SK-N-SH (cell line): Measurements from ENCODE around the gene GALNT14. TPM values are rescaled to one million over a fixed set of nuclear protein-coding genes. Genes with fewer than 3 reads are reported as not detected.

Source experiments
- CTCF ChIA-PET: fragments of 300-600, 350-600 bp; formaldehyde crosslinking; extraction: SDS; loops from one replicate; lab custom pipeline; 2021; lab: Yijun Ruan, JAX
- POLR2A ChIA-PET: fragments of 350-600 bp; sonication (Branson Sonifier 250); formaldehyde crosslinking; extraction: SDS; loops from one replicate; lab custom pipeline; 2020; ENCODE audit warnings: antibody characterized with exemption, inconsistent platforms; lab: Yijun Ruan, JAX
- DNase-seq: peaks from one replicate; pipeline ENCODE4 v3.0.0; 2012
- H2AFZ ChIP-seq: fragments of 200-600 bp; sonication (generic); 2 replicates; pipeline ENCODE4 v1.8.1; 2016; ENCODE audit warnings: antibody characterized with exemption, mild to moderate bottlenecking, low read depth
- H3F3A ChIP-seq: fragments of 200-600 bp; sonication (generic); replicated peaks from 2 replicates; pipeline ENCODE3; 2016; ENCODE audit warnings: antibody characterized with exemption, mild to moderate bottlenecking; ENCODE audit not compliant: insufficient read depth
- H3K27ac ChIP-seq, 2 experiments: fragments of 200-500 bp in 1 of 2; fragments of 200-600 bp in 1 of 2; sonication (Bioruptor generic) in 1 of 2; sonication (generic), shearing (Covaris generic) in 1 of 2; 2 replicates each; pipeline versions ENCODE4 v1.5.1 to v1.6.1; 2014 to 2016; ENCODE audit warnings: low read depth in 2 of 2, inconsistent platforms in 1 of 2, low read length in 1 of 2, mild to moderate bottlenecking in 1 of 2, mixed read lengths in 1 of 2
- H3K27me3 ChIP-seq: fragments of 200-600 bp; sonication (generic), shearing (Covaris generic); 2 replicates; pipeline ENCODE4 v1.6.1; 2016; ENCODE audit warnings: mixed run types; ENCODE audit not compliant: insufficient read depth
- H3K36me3 ChIP-seq, 2 experiments: fragments of 200-500 bp in 1 of 2; fragments of 200-600 bp in 1 of 2; sonication (Bioruptor generic) in 1 of 2; sonication (generic) in 1 of 2; replicated peaks in 1 of 2; 2 replicates each; pipeline versions ENCODE3 to v1.5.1; 2014 to 2016; ENCODE audit warnings: low read length in 1 of 2, mild to moderate bottlenecking in 1 of 2; ENCODE audit not compliant: insufficient read depth in 2 of 2, control insufficient read depth in 1 of 2
- H3K4me1 ChIP-seq, 2 experiments: fragments of 200-500 bp in 1 of 2; fragments of 200-600 bp in 1 of 2; sonication (Bioruptor generic) in 1 of 2; sonication (generic), shearing (Covaris generic) in 1 of 2; 2 replicates each; pipeline versions ENCODE4 v1.5.1 to v1.6.1; 2014 to 2016; ENCODE audit warnings: low read depth in 1 of 2, low read length in 1 of 2, mixed run types in 1 of 2; ENCODE audit not compliant: insufficient read depth in 2 of 2, control insufficient read depth in 1 of 2
- H3K4me2 ChIP-seq: fragments of 200-600 bp; sonication (generic), shearing (Covaris generic); 2 replicates; pipeline ENCODE4 v1.6.1; 2017; ENCODE audit warnings: mixed run types
- H3K4me3 ChIP-seq, 2 experiments: fragments of 200-500 bp in 1 of 2; fragments of 200-600 bp in 1 of 2; sonication (Bioruptor generic) in 1 of 2; sonication (generic), shearing (Covaris generic) in 1 of 2; 2 replicates each; pipeline versions ENCODE4 v1.5.1 to v1.8.1; 2014 to 2016; ENCODE audit warnings: low read depth in 2 of 2, inconsistent platforms in 1 of 2, low read length in 1 of 2, mild to moderate bottlenecking in 1 of 2, mixed read lengths in 1 of 2, moderate library complexity in 1 of 2
- H3K79me2 ChIP-seq: fragments of 200-600 bp; sonication (generic); 2 replicates; pipeline ENCODE4 v1.8.1; 2017; ENCODE audit warnings: mild to moderate bottlenecking; ENCODE audit not compliant: insufficient read depth
- H3K9ac ChIP-seq: fragments of 200-600 bp; sonication (generic); 2 replicates; pipeline ENCODE4 v1.6.1; 2017; ENCODE audit warnings: mixed run types
- H3K9me2 ChIP-seq: fragments of 200-600 bp; sonication (generic); 2 replicates; pipeline ENCODE4 v1.6.1; 2017; ENCODE audit warnings: mixed run types
- H3K9me3 ChIP-seq: fragments of 200-600 bp; sonication (generic); 2 replicates; pipeline ENCODE4 v1.6.1; 2017; ENCODE audit warnings: mixed run types, mild to moderate bottlenecking, moderate library complexity
- H4K20me1 ChIP-seq: fragments of 200-600 bp; sonication (generic); 2 replicates; pipeline ENCODE4 v1.6.1; 2017; ENCODE audit warnings: mild to moderate bottlenecking, mixed run types; ENCODE audit not compliant: insufficient read depth
- CTCF ChIP-seq: fragments of 200-600 bp; sonication (generic); IDR thresholded peaks from 2 replicates; pipeline ENCODE4 v1.6.1; 2017; ENCODE audit warnings: antibody characterized with exemption, mild to moderate bottlenecking, moderate library complexity
- EP300 ChIP-seq, 2 experiments: IDR thresholded peaks; 2 replicates each; pipeline versions ENCODE4 v1.4.0 to v1.6.1; 2012; ENCODE audit warnings: borderline replicate concordance in 1 of 2, low read depth in 1 of 2, low read length in 1 of 2
- FOSL2 ChIP-seq: IDR thresholded peaks from 2 replicates; pipeline ENCODE4 v1.4.0; 2012; ENCODE audit warnings: low read depth, mild to moderate bottlenecking, moderate library complexity, borderline replicate concordance
- GABPA ChIP-seq: IDR thresholded peaks from 2 replicates; pipeline ENCODE4 v1.4.0; 2012; ENCODE audit warnings: low read depth, mild to moderate bottlenecking
- NRF1 ChIP-seq: IDR thresholded peaks from 2 replicates; pipeline ENCODE4 v1.6.1; 2012; ENCODE audit warnings: low read depth, mild to moderate bottlenecking, low read length
- RAD21 ChIP-seq: IDR thresholded peaks from 2 replicates; pipeline ENCODE4 v1.6.1; 2012; ENCODE audit warnings: mild to moderate bottlenecking, low read length
- SIN3A ChIP-seq: IDR thresholded peaks from 2 replicates; pipeline ENCODE4 v1.6.1; 2012; ENCODE audit warnings: low read depth, mild to moderate bottlenecking, low read length, moderate library complexity, borderline replicate concordance
- TCF12 ChIP-seq: IDR thresholded peaks from 2 replicates; pipeline ENCODE4 v1.4.0; 2012
- TEAD4 ChIP-seq: IDR thresholded peaks from 2 replicates; pipeline ENCODE4 v1.4.0; 2012; ENCODE audit warnings: mild to moderate bottlenecking, borderline replicate concordance; ENCODE audit not compliant: insufficient read depth
- USF1 ChIP-seq: IDR thresholded peaks from 2 replicates; pipeline ENCODE4 v1.4.0; 2012; ENCODE audit warnings: low read depth, borderline replicate concordance
- WGBS: methylation state at CpG from one replicate; pipeline ENCODE4 v1.1.6; 2017; ENCODE audit warnings: low lambda C conversion rate; 5-methylcytosine and 5-hydroxymethylcytosine counted together
- polyA plus RNA-seq, 3 experiments: library from polyadenylated mRNA; depleted of rRNA; stranded (reverse); fragments of >200 nt; gene quantifications; 2 replicates each; pipeline ENCODE4 v1.2.3, GENCODE V29; 2012

GALNT14 gene
- polyA plus RNA-seq, 1 of the 3 experiments (the other 2 are of a cell fraction): 1.6 TPM

- TF ChIP-seq EP300 (IDR thresholded peaks at IDR 0.05; ENCODE audit: borderline replicate concordance in 1 of 2, low read depth in 1 of 2, low read length in 1 of 2): no peak
- TF ChIP-seq TCF12: no peak
- no peak for TF ChIP-seq FOSL2
- TF ChIP-seq NRF1: no peak
- TF ChIP-seq GABPA: no peak
Observed at GRCh38 chr2:31037058-31037457, 101.2 kb downstream of the GALNT14 start (continued).

GRCh38 chr2:31033032-31033431 is 105.2 kb downstream of the GALNT14 start:
- CTCF ChIA-PET: interaction anchor here (0.8 to 3.1 kb wide), 11 partner anchors 10 to 321 kb away, joined by 3 to 14 read pairs (median 5); partner anchors contain the start of gene GALNT14
- Histone ChIP-seq H3K4me2 (no peak overlapping the region), H3K9me3 (no peaks in the 10 kb centered on the region), H3K9ac (no peak overlapping the region), H3F3A (no peaks in the 10 kb centered on the region), H4K20me1 (no peaks in the 10 kb centered on the region), H3K27me3 (no peaks in the 10 kb centered on the region), H3K36me3 (no peaks in the 10 kb centered on the region), H3K9me2 (no peaks in the 10 kb centered on the region), H2AFZ (no peak overlapping the region), H3K4me3 (no peak overlapping the region), H3K4me1 (peaks cover 0 to 9% of the 10 kb centered on the region in 2 experiments; a peak in 1 of 4 replicates), H3K27ac (no peak overlapping the region), H3K79me2 (no peaks in the 10 kb centered on the region)
- 18% methylated on average over 1 of the region's 1 CpG for WGBS
- DNase-seq: no peak
- TF ChIP-seq USF1 (no peak), RAD21 (peak; percentile 53)
- POLR2A ChIA-PET: no interaction called here

- no peak overlapping the region for H3K4me3 ChIP-seq
- H2AFZ ChIP-seq: no peak overlapping the region
- CTCF ChIA-PET: interaction anchor here (0.8 to 3.1 kb wide), 9 partner anchors 10 to 321 kb away, joined by 3 to 14 read pairs (median 5); partner anchors contain the start of gene GALNT14
- no peaks in the 10 kb centered on the region for H4K20me1 ChIP-seq
- no peak for TF ChIP-seq SIN3A
- TF ChIP-seq, all 33 proteins: peak for 0
- Histone ChIP-seq H3K36me3 (no peaks in the 10 kb centered on the region), H3K4me1 (peaks cover 0 to 10% of the 10 kb centered on the region in 2 experiments; a peak in 1 of 4 replicates), H3K4me2 (no peak overlapping the region), H3K79me2 (no peaks in the 10 kb centered on the region), H3K9me2 (no peaks in the 10 kb centered on the region), H3K27ac (no peak overlapping the region), H3K9me3 (no peaks in the 10 kb centered on the region), H3K27me3 (no peaks in the 10 kb centered on the region), H3K9ac (no peak overlapping the region), H3F3A (no peaks in the 10 kb centered on the region)
- DNase-seq: no peak
- 73% methylated on average over 3 of the region's 3 CpGs for WGBS
- POLR2A ChIA-PET: no interaction called here
Observed at GRCh38 chr2:31032475-31032874, 105.8 kb downstream of the GALNT14 start.

GRCh38 chr2:31031132-31031706 is 107.0 kb downstream of the GALNT14 start:
- ChIA-PET CTCF (interaction anchor here (1.7 to 3.1 kb wide), 2 partner anchors 8 to 22 kb away, joined by 3 to 14 read pairs; no protein-coding TSS in a partner anchor), POLR2A (no interaction called here)
- H3K27me3 ChIP-seq: no peaks in the 10 kb centered on the region
- no peaks in the 10 kb centered on the region for H3F3A ChIP-seq
- no peaks in the 10 kb centered on the region for H3K9me2 ChIP-seq
- no peaks in the 10 kb centered on the region for H3K9me3 ChIP-seq
- no peak overlapping the region for H2AFZ ChIP-seq
- H4K20me1 ChIP-seq: no peaks in the 10 kb centered on the region
- TF ChIP-seq TEAD4: no peak
- no peak for TF ChIP-seq CTCF
- no peaks in the 10 kb centered on the region for H3K36me3 ChIP-seq
- DNase-seq: no peak
- H3K4me1 ChIP-seq: peaks cover 0 to 10% of the 10 kb centered on the region in 2 experiments; a peak in 1 of 4 replicates
- no peak overlapping the region for H3K4me2 ChIP-seq
- H3K79me2 ChIP-seq: no peaks in the 10 kb centered on the region
- no peak overlapping the region for H3K9ac ChIP-seq
- no peak overlapping the region for H3K4me3 ChIP-seq
- H3K27ac ChIP-seq: no peak overlapping the region
- WGBS: 18% methylated on average over 1 of the region's 1 CpG
